Natural killer cell treated with Interleukin-12 subunit alpha and Interleukin-12 subunit beta and Interleukin-15 and Interleukin-18, amount 100 ng/mL, for 72 hours (primary cell): ENCODE results near the gene GALNT6. TPM values are rescaled to one million over a fixed set of nuclear protein-coding genes. Genes with fewer than 3 reads are reported as not detected.

ENCODE experiments used
- ATAC-seq, 2 donors: fragments of 150-1000 bp; cut with Tn5 transposase in 1 of 2; sonication (Bioruptor Pico), chemical (Tn5 transposase) in 1 of 2; 2 replicates each; pipeline ENCODE4 v1.10.0; 2021
- DNase-seq: peaks from one replicate; pipeline ENCODE4 v3.0.0; 2022; ENCODE audit warnings: low spot score
- H3K27ac Mint-ChIP-seq, 2 donors: 1 replicate in 1 of 2; 2 replicates in 1 of 2; pipeline ENCODE4 v1.8.0; 2022; ENCODE audit warnings: mixed read lengths in 2 of 2, mild to moderate bottlenecking in 1 of 2, moderate library complexity in 1 of 2
- H3K27me3 Mint-ChIP-seq, 2 donors: 1 replicate in 1 of 2; 2 replicates in 1 of 2; pipeline ENCODE4 v1.8.0; 2022; ENCODE audit warnings: mixed read lengths in 2 of 2
- H3K36me3 Mint-ChIP-seq: one replicate; pipeline ENCODE4 v1.8.0; 2022; ENCODE audit warnings: mixed read lengths
- H3K4me1 Mint-ChIP-seq, 2 donors: 1 replicate in 1 of 2; 2 replicates in 1 of 2; pipeline ENCODE4 v1.8.0; 2022; ENCODE audit warnings: low read depth in 2 of 2, mixed read lengths in 2 of 2, mild to moderate bottlenecking in 1 of 2
- H3K4me3 Mint-ChIP-seq: one replicate; pipeline ENCODE4 v1.8.0; 2022; ENCODE audit warnings: mixed read lengths
- H3K9me3 Mint-ChIP-seq: 2 replicates; pipeline ENCODE4 v1.8.0; 2022; ENCODE audit warnings: mixed read lengths
- total RNA-seq, 2 donors: library from RNA; stranded (reverse); gene quantifications; one replicate each; pipeline ENCODE4 v1.2.3, GENCODE V29; 2022

GALNT6 gene
- total RNA-seq, 2 donors from 2014 or later: 13.2 to 23.5 TPM

DNA sequence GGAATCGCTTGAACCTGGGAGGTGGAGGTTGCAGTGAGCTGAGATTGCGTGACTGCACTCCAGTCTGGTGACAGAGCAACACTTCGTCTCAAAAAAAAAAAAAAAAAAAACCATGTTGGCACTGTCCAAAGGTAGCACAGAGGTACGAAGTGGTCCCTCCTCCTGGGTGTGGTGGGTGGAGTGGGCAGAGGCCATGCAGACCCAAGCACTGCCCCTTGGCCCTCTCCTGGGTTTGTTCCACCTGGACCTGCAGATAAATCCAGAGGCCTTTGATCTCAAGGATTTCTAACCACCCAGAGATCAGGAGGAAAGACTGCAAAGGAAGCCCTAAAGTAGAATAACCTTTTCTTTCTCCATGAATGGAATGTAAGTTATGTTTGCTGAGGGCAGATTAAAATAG is 8.7 kb upstream of the GALNT6 start:
- Mint-ChIP-seq H3K27me3 (no peaks in the 10 kb centered on the region), H3K27ac (no peak overlapping the region), H3K36me3 (no peaks in the 10 kb centered on the region), H3K9me3 (no peaks in the 10 kb centered on the region), H3K4me1 (peaks cover 21 to 25% of the 10 kb centered on the region in 2 donors), H3K4me3 (no peak overlapping the region)
- ATAC-seq (no peak), DNase-seq (no peak)

GRCh38 chr12:51397670-51398069 is 6.5 kb upstream of the GALNT6 start:
- Mint-ChIP-seq H3K9me3 (no peaks in the 10 kb centered on the region), H3K4me1 (peaks cover 38 to 39% of the 10 kb centered on the region in 2 donors), H3K27ac (peak overlapping the region in 1 of 2 donors; percentile 19), H3K36me3 (no peaks in the 10 kb centered on the region), H3K4me3 (no peak overlapping the region), H3K27me3 (no peaks in the 10 kb centered on the region)
- DNase-seq (no peak), ATAC-seq (no peak)

GRCh38 chr12:51395283-51396230 is 4.4 kb upstream of the GALNT6 start:
- H3K4me1 Mint-ChIP-seq: peaks cover 46 to 47% of the 10 kb centered on the region in 2 donors
- DNase-seq (peak; percentile 81), ATAC-seq (peak; percentile 77 to 80)
- no peaks in the 10 kb centered on the region for H3K36me3 Mint-ChIP-seq
- no peaks in the 10 kb centered on the region for H3K27me3 Mint-ChIP-seq
- no peaks in the 10 kb centered on the region for H3K9me3 Mint-ChIP-seq
- H3K27ac Mint-ChIP-seq: peak overlapping the region; percentile 88 to 95
- peak overlapping the region; percentile 88 for H3K4me3 Mint-ChIP-seq

GRCh38 chr12:51393676-51394545 is 2.7 kb upstream of the GALNT6 start:
- H3K4me1 Mint-ChIP-seq: peaks cover 61 to 63% of the 10 kb centered on the region in 2 donors
- no peaks in the 10 kb centered on the region for H3K27me3 Mint-ChIP-seq
- peak overlapping the region; percentile 88 to 95 for H3K27ac Mint-ChIP-seq
- no peaks in the 10 kb centered on the region for H3K9me3 Mint-ChIP-seq
- ATAC-seq (peak; percentile 55 to 75), DNase-seq (peak; percentile 72)
- no peaks in the 10 kb centered on the region for H3K36me3 Mint-ChIP-seq
- peak overlapping the region; percentile 88 for H3K4me3 Mint-ChIP-seq

DNA sequence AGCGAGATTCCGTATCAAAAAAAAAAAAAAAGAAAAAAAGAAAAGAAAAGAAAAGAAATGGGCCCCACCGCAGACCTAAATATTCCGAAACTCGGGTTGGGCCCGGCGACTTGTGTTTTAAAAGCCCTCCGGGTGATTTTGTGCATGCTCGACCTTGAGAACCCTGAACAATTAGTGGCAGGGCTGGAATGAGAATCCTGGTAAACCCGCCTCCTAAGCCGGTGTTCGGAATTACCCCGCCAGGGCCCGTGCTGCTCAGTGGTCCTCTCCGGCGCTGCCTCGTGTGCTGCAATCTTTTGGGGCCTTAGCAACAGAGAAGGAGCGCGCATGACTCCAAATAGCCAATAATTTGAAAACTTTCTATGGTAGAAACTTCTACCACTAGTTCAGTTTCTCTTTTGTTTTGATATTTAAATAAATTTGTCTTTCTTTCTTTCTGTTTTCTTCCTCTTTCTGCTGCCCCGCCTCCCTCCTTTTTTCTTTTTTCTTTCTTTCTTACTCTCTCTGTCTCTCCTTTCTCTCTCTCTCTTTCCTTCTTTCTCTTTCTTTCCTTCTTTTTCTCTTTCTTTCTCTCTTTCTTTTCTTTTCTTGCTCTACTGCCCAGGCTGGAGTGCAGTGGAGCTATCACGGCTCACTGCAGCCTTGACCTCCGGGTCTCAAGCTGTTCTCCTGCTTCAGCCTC is 1.5 kb upstream of the GALNT6 start:
- DNase-seq (peak; percentile 77), ATAC-seq (peak; percentile 37 to 73)
- Mint-ChIP-seq H3K4me1 (peaks cover 70 to 75% of the 10 kb centered on the region in 2 donors), H3K4me3 (peak overlapping the region; percentile 88), H3K27ac (peak overlapping the region; percentile 88 to 95), H3K9me3 (no peaks in the 10 kb centered on the region), H3K27me3 (no peaks in the 10 kb centered on the region), H3K36me3 (no peaks in the 10 kb centered on the region)

DNA sequence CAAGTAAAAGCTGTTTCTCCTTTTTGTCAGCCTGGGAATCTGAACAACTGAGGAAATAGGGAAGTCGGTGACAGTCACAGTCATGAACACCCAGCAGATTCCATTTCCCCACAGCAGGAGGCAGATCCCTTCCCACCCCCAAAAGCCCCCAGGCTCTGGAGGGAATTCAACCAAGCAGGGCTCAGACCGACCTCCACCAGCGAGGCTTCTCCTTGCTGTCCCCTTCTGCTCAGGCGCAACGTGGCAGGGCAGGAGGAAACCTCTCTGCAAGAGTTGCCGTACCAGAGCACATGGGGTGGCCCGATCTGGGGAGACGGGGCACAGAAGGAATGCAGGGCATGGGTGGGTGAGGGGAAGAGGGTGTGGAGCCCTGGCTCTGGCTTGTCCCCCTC is 319 bp downstream of the GALNT6 start:
- H3K4me3 Mint-ChIP-seq: peak overlapping the region; percentile 88
- H3K27ac Mint-ChIP-seq: peak overlapping the region; percentile 88 to 95
- H3K4me1 Mint-ChIP-seq: peaks cover 77 to 79% of the 10 kb centered on the region in 2 donors
- H3K9me3 Mint-ChIP-seq: no peaks in the 10 kb centered on the region
- no peaks in the 10 kb centered on the region for H3K27me3 Mint-ChIP-seq
- ATAC-seq: peak; percentile 2 to 13
- no peak for DNase-seq
- no peaks in the 10 kb centered on the region for H3K36me3 Mint-ChIP-seq

- H3K27ac Mint-ChIP-seq: peak overlapping the region; percentile 88 to 95
- no peaks in the 10 kb centered on the region for H3K36me3 Mint-ChIP-seq
- H3K9me3 Mint-ChIP-seq: no peaks in the 10 kb centered on the region
- H3K4me3 Mint-ChIP-seq: peak overlapping the region; percentile 88
- peaks cover 77 to 78% of the 10 kb centered on the region in 2 donors for H3K4me1 Mint-ChIP-seq
- H3K27me3 Mint-ChIP-seq: no peaks in the 10 kb centered on the region
- DNase-seq (no peak), ATAC-seq (no peak)
Measured at GRCh38 chr12:51390457-51390856, 749 bp downstream of the GALNT6 start.

- DNase-seq (no peak), ATAC-seq (no peak)
- Mint-ChIP-seq H3K9me3 (no peaks in the 10 kb centered on the region), H3K36me3 (no peaks in the 10 kb centered on the region), H3K4me3 (peak overlapping the region; percentile 27), H3K27me3 (no peaks in the 10 kb centered on the region), H3K27ac (peak overlapping the region; percentile 32 to 95), H3K4me1 (peaks cover 70 to 73% of the 10 kb centered on the region in 2 donors)
Measured at GRCh38 chr12:51389302-51389999, 1.8 kb downstream of the GALNT6 start.

DNA sequence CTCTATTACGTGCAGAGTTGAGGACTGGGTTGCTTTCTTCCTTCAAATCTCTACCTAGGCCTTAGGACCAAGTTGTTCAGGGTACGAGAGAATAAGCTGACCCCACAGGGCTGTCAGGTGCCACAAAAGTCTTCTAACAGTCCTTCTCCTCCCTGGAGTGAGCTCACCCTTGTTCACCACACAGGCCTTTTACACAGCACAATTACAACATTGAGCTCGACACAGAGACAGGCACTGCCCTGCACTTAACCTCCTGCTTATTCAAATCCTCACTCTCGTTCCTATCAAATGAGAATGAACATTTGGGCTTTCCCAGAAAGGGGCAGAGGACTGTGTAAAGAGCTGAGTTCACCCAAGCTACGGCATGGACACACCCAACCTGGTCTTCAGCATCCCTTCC is 2.4 kb downstream of the GALNT6 start:
- peaks cover 66 to 70% of the 10 kb centered on the region in 2 donors for H3K4me1 Mint-ChIP-seq
- ATAC-seq (no peak), DNase-seq (no peak)
- no peaks in the 10 kb centered on the region for H3K9me3 Mint-ChIP-seq
- H3K27me3 Mint-ChIP-seq: no peaks in the 10 kb centered on the region
- no peaks in the 10 kb centered on the region for H3K36me3 Mint-ChIP-seq
- H3K4me3 Mint-ChIP-seq: peak overlapping the region; percentile 14
- peak overlapping the region; percentile 32 to 95 for H3K27ac Mint-ChIP-seq

DNA sequence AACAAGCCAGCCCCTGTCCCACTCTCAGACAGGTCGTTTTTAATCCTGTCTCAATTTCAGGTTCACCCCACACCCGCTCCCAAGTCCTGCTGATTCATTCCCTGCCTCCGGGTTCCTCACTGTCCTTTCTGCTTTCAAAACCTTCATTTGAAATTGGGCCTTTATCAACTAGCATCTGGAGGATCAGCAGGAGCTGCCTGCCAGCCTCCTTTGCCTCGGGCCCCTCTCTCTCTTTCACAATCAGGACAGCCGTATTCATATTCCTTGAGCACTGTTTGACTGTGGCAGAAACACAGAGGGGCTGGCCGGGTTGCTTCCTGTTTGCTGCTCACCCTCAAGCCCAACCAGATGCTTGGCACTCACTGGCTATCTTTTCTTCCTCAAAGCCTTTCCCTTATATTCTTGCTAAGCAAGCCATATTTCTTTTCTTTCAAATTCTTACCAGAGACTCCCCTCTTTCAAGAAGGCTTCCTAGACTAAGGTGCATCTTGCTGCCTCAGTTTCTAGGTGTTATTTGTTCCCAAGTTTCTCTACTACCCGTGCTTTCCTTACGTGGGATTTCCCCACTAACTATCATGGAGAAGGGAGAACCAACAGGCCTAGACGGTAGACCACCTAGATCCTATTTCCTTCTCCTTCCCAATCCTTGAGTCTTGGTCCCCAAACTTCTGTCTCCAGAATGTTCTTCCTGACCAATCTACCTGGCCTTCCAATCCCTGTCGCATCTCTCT is 3.0 kb downstream of the GALNT6 start:
- no peaks in the 10 kb centered on the region for H3K36me3 Mint-ChIP-seq
- no peaks in the 10 kb centered on the region for H3K27me3 Mint-ChIP-seq
- peak overlapping the region; percentile 32 to 95 for H3K27ac Mint-ChIP-seq
- ATAC-seq (no peak), DNase-seq (no peak)
- no peaks in the 10 kb centered on the region for H3K9me3 Mint-ChIP-seq
- peaks cover 61 to 70% of the 10 kb centered on the region in 2 donors for H3K4me1 Mint-ChIP-seq
- peak overlapping the region; percentile 14 for H3K4me3 Mint-ChIP-seq

GRCh38 chr12:51386351-51386750 is 4.9 kb downstream of the GALNT6 start:
- Mint-ChIP-seq H3K4me1 (peaks cover 63 to 65% of the 10 kb centered on the region in 2 donors), H3K27ac (peak overlapping the region in 1 of 2 donors; percentile 33), H3K27me3 (no peaks in the 10 kb centered on the region), H3K9me3 (no peaks in the 10 kb centered on the region), H3K36me3 (peaks cover 10% of the 10 kb centered on the region), H3K4me3 (peak overlapping the region; percentile 11)
- DNase-seq (no peak), ATAC-seq (no peak)

DNA sequence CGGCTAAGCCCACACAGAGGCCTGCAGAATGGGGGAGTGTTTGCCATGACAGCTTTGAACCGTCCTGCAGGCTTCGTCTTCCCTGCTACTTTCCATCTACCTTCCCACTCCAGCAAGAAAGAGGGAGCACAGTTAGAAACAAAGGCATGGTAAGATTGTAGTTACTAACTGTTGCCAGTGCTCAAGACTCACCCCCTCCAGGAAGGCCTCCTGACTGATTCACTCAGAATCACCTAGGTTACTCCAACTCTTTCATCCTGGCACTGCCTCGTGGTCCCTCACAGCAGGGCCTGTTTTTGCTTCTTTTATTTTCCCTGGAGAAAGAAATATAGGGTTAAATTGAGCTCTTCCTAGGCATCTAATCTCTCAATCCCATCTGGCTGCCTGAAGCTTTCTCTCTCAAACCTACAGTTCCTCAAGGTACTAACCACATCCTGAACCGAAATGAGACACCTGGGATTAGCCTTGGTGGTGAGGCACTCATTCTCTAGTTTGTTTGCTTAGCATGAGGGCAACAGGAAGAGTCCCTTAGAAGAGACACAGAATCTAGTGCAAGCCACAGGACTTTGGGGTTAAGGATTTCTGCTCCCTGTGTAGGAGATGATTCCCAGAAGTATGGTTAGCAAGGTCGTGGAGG is 7.8 kb downstream of the GALNT6 start:
- H3K27me3 Mint-ChIP-seq: no peaks in the 10 kb centered on the region
- peak overlapping the region in 1 of 2 donors; percentile 47 for H3K27ac Mint-ChIP-seq

More for the DNA sequence above, 7.8 kb downstream of the GALNT6 start:
- DNase-seq: no peak
- ATAC-seq: no peak
- Mint-ChIP-seq H3K4me1 (peaks cover 36 to 39% of the 10 kb centered on the region in 2 donors), H3K36me3 (peaks cover 10% of the 10 kb centered on the region), H3K4me3 (no peak overlapping the region), H3K9me3 (no peaks in the 10 kb centered on the region)
